Esophagus muscularis mucosa (tissue), 3 donors: ENCODE results near the gene TRIP11.

Source experiments
- EP300 ChIP-seq: sonication (generic); formaldehyde crosslinking; IDR thresholded peaks from one replicate; pipeline ENCODE4 v1.6.1; 2017; ENCODE audit warnings: antibody characterized with exemption
- TF ChIP-seq, protein P1 (sequence below), 3 experiments: fragments of 200-600 bp in 2 of 3; fragments of 450-650 bp in 1 of 3; sonication (generic) in 2 of 3; IDR thresholded peaks; one replicate each; pipeline ENCODE4 v1.5.1; 2017 to 2019; ENCODE audit warnings: antibody characterized with exemption in 3 of 3, mild to moderate bottlenecking in 2 of 3, moderate library complexity in 1 of 3

DNA sequence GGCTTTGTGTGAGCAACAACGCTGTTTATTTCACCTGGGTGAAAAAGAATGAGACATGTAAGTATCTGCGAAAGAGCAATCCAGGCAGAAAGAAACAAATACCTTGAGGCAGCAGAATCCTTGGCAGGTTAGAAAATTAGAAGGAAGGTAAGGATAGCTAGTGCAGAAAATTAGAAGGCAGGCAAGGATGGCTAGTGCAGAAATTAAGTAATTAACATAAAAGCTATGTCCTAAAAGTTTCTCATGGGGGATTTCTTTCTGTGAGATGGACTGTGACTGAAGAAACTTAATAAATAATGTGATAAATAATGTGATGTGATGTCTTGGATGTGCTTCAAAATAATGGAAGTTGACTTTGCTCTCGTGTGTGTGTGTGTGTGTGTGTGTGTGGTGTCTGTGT lies 9.9 kb upstream of the TRIP11 start:
- no peak for TF ChIP-seq EP300
- TF ChIP-seq, protein P1, sequence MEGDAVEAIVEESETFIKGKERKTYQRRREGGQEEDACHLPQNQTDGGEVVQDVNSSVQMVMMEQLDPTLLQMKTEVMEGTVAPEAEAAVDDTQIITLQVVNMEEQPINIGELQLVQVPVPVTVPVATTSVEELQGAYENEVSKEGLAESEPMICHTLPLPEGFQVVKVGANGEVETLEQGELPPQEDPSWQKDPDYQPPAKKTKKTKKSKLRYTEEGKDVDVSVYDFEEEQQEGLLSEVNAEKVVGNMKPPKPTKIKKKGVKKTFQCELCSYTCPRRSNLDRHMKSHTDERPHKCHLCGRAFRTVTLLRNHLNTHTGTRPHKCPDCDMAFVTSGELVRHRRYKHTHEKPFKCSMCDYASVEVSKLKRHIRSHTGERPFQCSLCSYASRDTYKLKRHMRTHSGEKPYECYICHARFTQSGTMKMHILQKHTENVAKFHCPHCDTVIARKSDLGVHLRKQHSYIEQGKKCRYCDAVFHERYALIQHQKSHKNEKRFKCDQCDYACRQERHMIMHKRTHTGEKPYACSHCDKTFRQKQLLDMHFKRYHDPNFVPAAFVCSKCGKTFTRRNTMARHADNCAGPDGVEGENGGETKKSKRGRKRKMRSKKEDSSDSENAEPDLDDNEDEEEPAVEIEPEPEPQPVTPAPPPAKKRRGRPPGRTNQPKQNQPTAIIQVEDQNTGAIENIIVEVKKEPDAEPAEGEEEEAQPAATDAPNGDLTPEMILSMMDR (IDR thresholded peaks at IDR 0.05), result no peak
